Muscle layer of colon (tissue), 2 donors: ENCODE measurements around the gene AGAP1.

Source experiments
- H3K27ac ChIP-seq: one replicate; pipeline ENCODE4 v1.7.0; 2013; ENCODE audit warnings: low read depth, mild to moderate bottlenecking, low read length, moderate library complexity
- H3K27me3 ChIP-seq, 2 donors: one replicate each; pipeline ENCODE4 v1.7.0; 2013; ENCODE audit warnings: low read length in 2 of 2, mild to moderate bottlenecking in 2 of 2; ENCODE audit not compliant: insufficient read depth in 2 of 2, control insufficient read depth in 1 of 2
- H3K36me3 ChIP-seq: one replicate; pipeline ENCODE4 v1.7.0; 2013; ENCODE audit warnings: mild to moderate bottlenecking, low read length; ENCODE audit not compliant: insufficient read depth
- H3K4me1 ChIP-seq: one replicate; pipeline ENCODE4 v1.7.0; 2013; ENCODE audit warnings: mild to moderate bottlenecking, low read length; ENCODE audit not compliant: insufficient read depth
- H3K4me3 ChIP-seq, 2 donors: one replicate each; pipeline ENCODE4 v1.7.0; 2013; ENCODE audit warnings: low read length in 2 of 2, low read depth in 1 of 2, mild to moderate bottlenecking in 1 of 2, moderate library complexity in 1 of 2
- H3K9ac ChIP-seq: one replicate; pipeline ENCODE4 v1.7.0; 2013; ENCODE audit warnings: low read length
- H3K9me3 ChIP-seq: one replicate; pipeline ENCODE4 v1.7.0; 2013; ENCODE audit warnings: mild to moderate bottlenecking, low read length
- donor health status: abdominal sarcoma.
- donor health status: Adenocarcinoma of cecum.

Gene AGAP1

DNA sequence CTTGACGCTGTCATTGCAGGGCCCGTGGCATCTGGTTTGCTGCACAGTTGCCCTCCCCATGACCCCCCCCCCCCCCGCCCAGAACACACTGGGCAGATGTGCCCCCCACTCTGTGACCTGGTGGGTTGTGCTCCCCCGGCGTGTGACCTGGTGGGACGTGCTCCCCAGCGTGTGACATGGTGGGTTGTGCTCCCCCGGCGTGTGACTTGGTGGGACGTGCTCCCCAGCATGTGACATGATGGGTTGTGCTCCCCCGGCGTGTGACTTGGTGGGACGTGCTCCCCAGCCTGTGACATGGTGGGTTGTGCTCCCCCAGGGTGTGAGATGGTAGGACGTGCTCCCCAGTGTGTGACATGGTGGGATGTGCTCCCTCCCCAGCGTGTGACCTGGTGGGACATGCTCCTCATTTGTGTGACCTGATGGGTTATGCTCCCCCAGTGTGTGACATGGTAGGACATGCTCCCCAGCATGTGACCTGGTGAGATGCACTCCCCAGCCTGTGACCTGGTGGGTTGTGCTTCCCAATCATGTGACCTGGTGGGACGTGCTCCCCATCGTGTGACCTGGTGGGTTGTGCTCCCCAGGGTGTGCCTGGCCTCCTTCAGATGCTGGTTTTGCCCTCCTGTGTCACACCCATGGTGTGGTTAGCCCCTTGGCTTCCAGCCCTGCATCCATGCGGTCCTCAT, 213.7 kb downstream of the AGAP1 start:
- Histone ChIP-seq H3K36me3 (peaks cover 26% of the 10 kb centered on the region), H3K9me3 (no peaks in the 10 kb centered on the region), H3K27me3 (no peaks in the 10 kb centered on the region), H3K4me3 (no peak overlapping the region), H3K27ac (no peak overlapping the region), H3K4me1 (peaks cover 4% of the 10 kb centered on the region), H3K9ac (no peak overlapping the region)

DNA sequence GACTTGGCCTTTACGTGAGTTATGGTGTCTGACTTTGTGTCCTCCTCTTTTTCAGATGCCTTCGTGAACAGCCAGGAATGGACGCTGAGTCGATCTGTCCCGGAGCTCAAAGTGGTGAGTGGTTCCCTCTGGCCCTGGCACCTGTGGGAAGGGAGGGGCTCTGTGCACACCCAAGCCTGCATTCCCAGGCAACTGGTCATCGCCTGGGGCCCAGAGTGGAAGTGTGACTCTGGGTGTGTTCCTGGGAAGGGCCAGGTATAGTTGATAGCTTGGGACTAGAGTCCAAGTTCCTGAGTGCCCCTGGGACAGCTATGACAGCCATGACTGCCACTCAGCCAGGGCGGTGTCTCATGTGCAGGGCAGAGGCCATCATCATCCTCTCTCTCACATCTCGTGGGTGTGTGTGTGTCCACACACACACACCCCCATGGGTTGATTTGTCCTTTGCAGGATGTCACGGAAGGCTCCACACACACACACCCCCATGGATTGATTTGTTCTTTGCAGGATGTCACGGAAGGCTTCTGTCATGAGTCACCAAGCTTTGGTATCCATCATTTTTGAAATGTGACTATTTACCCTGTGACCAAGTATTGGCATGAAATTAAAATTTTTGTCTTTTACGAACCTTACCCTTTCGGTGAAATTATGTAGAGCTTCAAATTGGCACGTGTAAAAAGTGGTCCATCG, 215.4 kb downstream of the AGAP1 start:
- peaks cover 4% of the 10 kb centered on the region for H3K4me1 ChIP-seq
- no peaks in the 10 kb centered on the region for H3K27me3 ChIP-seq
- peaks cover 26% of the 10 kb centered on the region for H3K36me3 ChIP-seq
- H3K9me3 ChIP-seq: no peaks in the 10 kb centered on the region
- H3K4me3 ChIP-seq: no peak overlapping the region
- H3K27ac ChIP-seq: no peak overlapping the region
- H3K9ac ChIP-seq: no peak overlapping the region

DNA sequence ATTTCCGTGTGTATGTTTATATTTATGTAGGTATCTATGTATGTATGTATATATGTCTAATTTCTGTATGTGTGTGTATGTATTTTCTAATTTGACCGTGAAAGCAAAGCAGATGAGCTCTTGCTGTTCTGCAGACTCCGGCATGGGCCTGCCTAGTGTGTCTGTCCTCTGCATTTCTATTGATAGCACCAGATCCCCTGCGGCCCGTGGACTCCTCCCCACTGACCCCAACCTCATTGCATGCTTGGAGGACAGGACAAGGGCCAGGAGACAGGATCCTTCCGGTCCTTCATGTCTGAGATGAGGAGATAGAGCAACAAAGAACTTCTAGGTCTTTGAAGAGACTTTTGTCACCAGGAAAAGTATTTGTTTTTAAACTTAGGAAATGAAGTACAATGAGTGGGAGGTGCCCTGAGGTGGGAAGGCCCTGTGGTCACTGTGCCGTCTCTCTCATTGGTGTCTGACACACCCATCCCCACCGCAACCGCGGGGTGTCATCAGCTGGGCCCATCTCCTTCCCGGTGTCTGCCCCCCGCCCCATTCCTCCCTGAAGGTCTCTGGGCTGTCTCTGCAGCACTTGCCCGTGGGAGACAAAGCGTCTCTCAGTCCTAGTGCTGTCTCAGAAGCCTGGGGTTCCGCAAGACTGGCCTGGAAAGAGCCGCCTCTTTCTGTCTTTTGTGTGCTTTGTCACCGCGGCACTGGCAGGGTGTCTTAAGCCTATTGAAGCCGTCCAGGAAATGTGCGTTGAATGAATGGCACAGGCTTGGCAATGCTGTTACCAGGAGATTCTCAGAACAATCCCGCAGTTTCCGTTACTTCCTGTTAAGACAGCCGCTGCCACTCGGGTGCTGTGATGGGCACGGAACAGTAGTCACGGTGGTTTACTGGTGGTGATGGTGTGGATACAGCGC, 216.4 kb downstream of the AGAP1 start:
- Histone ChIP-seq H3K4me1 (peaks cover 6% of the 10 kb centered on the region), H3K36me3 (peaks cover 26% of the 10 kb centered on the region), H3K27ac (no peak overlapping the region), H3K9me3 (no peaks in the 10 kb centered on the region), H3K4me3 (no peak overlapping the region), H3K9ac (no peak overlapping the region), H3K27me3 (no peaks in the 10 kb centered on the region)

DNA sequence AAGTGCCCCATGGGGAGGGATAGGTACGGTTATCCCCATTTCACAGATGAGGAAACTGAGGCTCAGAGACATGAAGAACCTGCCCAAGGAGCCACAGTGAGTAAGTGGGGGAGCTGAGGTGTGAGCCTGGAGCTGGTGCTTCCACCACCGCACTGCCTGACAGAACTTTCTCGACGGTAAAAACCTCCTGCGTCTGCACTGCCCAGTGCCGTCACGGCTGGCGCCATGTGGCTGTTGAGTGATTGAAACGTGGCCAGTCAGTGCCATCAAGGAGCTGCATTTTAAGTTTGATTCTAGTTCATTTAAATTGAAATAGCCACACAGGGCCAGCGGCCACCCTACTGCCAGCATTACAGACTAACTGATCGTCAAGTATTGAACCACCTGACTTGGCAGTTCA, 217.1 kb downstream of the AGAP1 start:
- no peak overlapping the region for H3K9ac ChIP-seq
- peaks cover 26% of the 10 kb centered on the region for H3K36me3 ChIP-seq
- H3K27ac ChIP-seq: no peak overlapping the region
- H3K9me3 ChIP-seq: no peaks in the 10 kb centered on the region
- H3K4me3 ChIP-seq: no peak overlapping the region
- peaks cover 9% of the 10 kb centered on the region for H3K4me1 ChIP-seq
- H3K27me3 ChIP-seq: no peaks in the 10 kb centered on the region

- H3K9me3 ChIP-seq: no peaks in the 10 kb centered on the region
- no peaks in the 10 kb centered on the region for H3K27me3 ChIP-seq
- no peak overlapping the region for H3K27ac ChIP-seq
- H3K4me3 ChIP-seq: no peak overlapping the region
- no peak overlapping the region for H3K9ac ChIP-seq
- peaks cover 9% of the 10 kb centered on the region for H3K4me1 ChIP-seq
- H3K36me3 ChIP-seq: peaks cover 26% of the 10 kb centered on the region
Measured at GRCh38 chr2:235711527-235711926, 217.7 kb downstream of the AGAP1 start.

DNA sequence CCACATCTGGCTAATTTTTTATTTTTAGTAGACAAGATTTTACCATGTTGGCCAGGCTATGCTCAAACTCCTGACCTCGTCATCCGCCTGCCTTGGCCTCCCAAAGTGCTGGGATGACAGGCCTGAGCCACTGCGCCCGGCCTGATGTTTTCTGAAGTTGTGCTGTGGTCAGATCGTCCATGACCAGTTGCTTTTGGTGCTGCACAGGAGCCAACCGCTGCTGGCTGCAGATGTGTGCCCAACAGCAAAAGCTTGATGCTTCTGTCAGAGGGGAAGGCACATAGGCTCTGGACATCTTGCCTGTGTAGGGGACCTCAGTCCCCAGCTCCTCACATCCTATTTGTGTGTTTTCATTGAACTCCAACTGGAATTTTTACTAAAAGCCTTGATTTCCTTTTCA, 218.3 kb downstream of the AGAP1 start:
- Histone ChIP-seq H3K4me1 (peaks cover 13% of the 10 kb centered on the region), H3K36me3 (peaks cover 26% of the 10 kb centered on the region), H3K9me3 (no peaks in the 10 kb centered on the region), H3K4me3 (no peak overlapping the region), H3K27me3 (no peaks in the 10 kb centered on the region), H3K27ac (no peak overlapping the region), H3K9ac (no peak overlapping the region)

DNA sequence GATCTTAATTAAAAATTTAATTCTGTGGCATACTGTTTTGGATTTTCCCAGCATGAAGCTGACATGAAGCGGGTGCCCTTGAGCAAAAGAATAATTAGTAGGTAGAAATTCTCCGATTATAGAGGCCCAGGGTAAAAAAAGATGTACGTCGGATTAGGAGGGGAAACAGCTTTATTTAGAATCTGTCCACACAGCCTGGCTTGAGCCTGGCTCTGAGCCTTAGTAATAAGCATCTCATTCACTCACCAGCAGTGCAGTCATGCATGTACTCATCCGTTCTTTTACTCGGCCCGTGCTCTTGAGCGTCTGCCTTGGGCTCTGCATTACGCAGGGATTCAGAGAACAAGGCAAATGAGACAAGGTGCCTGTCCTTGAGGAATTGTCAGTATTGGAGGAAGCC, 219.3 kb downstream of the AGAP1 start:
- Histone ChIP-seq H3K9me3 (no peaks in the 10 kb centered on the region), H3K4me3 (no peak overlapping the region), H3K4me1 (peaks cover 20% of the 10 kb centered on the region), H3K27ac (no peak overlapping the region), H3K36me3 (peaks cover 26% of the 10 kb centered on the region), H3K9ac (no peak overlapping the region), H3K27me3 (no peaks in the 10 kb centered on the region)

DNA sequence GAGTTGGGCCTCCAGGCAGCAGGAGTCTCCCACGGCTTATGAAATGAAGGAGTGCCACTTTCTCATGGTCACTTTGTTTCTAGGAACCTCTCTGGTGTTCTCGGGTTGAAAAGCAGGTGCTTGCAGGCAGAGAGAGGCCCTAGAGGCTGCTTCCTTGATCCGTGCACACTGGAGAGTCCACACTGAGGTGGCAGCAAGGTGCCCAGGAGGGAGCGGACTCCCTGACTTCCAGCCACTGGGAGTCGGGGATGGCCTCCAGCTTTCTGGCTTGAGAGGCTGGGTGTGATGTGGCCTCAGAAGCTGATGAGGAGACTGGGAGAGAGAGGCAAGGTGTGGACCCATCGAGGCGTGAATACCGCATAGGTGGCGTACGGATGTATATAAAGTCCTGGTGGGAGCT, 221.8 kb downstream of the AGAP1 start:
- H3K27ac ChIP-seq: no peak overlapping the region
- no peaks in the 10 kb centered on the region for H3K9me3 ChIP-seq
- peaks cover 16% of the 10 kb centered on the region for H3K4me1 ChIP-seq
- no peak overlapping the region for H3K4me3 ChIP-seq
- H3K36me3 ChIP-seq: peaks cover 9% of the 10 kb centered on the region
- no peaks in the 10 kb centered on the region for H3K27me3 ChIP-seq
- no peak overlapping the region for H3K9ac ChIP-seq

- no peaks in the 10 kb centered on the region for H3K36me3 ChIP-seq
- peaks cover 16% of the 10 kb centered on the region for H3K4me1 ChIP-seq
- no peaks in the 10 kb centered on the region for H3K27me3 ChIP-seq
- no peak overlapping the region for H3K9ac ChIP-seq
- H3K27ac ChIP-seq: no peak overlapping the region
- no peaks in the 10 kb centered on the region for H3K9me3 ChIP-seq
- H3K4me3 ChIP-seq: no peak overlapping the region
Measured at GRCh38 chr2:235716875-235717496, 223.1 kb downstream of the AGAP1 start.

DNA sequence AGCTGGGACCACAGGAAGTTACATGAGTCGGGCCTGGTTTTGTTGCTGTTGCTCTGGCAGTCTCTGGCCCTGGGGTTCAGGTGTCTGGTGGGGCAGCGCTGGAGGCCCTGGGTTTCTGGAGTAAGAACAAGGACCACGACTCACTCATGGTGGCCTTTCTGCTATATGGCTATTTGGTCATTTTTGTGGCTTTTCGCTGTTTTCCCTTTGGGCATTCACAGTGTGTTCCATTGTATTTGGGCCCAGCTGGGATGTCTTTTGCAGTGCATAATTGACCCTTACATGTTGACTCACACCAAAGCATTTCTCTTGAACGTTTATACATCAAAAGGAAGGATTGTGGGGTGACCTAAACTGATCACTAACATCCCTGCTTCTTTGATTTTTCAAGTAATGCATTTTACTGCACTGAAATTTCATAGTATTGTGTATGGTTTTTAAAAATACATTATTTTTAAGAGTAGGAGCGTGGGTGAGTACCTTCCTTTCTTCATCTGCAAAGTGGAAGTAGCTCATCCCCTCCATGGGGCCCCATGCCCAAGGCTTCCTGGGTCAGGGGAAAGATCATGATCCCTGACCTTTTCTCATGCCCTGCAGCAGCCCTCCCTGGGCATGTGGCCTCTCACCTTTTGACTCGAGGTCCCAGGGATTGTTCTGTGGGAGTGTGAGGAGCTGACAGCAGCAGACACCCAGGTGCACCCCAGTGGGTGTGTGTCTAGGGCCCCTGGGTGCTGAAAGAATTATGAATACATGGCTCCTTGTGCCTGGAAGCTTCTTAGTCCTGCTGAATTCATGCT, 225.5 kb downstream of the AGAP1 start:
- Histone ChIP-seq H3K9me3 (no peaks in the 10 kb centered on the region), H3K9ac (no peak overlapping the region), H3K27ac (no peak overlapping the region), H3K27me3 (no peaks in the 10 kb centered on the region), H3K36me3 (no peaks in the 10 kb centered on the region), H3K4me3 (no peak overlapping the region), H3K4me1 (peaks cover 31% of the 10 kb centered on the region)
